AG08395 (cell line): Measurements from ENCODE around the gene PRICKLE4.

Source experiments
- DNase-seq: peaks from one replicate; pipeline ENCODE4 v3.0.0; 2012; ENCODE audit warnings: mixed read lengths, low spot score

The PRICKLE4 gene, protein sequence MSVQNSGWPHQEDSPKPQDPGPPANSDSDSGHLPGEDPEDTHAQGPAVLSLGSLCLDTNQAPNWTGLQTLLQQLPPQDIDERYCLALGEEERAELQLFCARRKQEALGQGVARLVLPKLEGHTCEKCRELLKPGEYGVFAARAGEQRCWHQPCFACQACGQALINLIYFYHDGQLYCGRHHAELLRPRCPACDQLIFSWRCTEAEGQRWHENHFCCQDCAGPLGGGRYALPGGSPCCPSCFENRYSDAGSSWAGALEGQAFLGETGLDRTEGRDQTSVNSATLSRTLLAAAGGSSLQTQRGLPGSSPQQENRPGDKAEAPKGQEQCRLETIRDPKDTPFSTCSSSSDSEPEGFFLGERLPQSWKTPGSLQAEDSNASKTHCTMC

DNA sequence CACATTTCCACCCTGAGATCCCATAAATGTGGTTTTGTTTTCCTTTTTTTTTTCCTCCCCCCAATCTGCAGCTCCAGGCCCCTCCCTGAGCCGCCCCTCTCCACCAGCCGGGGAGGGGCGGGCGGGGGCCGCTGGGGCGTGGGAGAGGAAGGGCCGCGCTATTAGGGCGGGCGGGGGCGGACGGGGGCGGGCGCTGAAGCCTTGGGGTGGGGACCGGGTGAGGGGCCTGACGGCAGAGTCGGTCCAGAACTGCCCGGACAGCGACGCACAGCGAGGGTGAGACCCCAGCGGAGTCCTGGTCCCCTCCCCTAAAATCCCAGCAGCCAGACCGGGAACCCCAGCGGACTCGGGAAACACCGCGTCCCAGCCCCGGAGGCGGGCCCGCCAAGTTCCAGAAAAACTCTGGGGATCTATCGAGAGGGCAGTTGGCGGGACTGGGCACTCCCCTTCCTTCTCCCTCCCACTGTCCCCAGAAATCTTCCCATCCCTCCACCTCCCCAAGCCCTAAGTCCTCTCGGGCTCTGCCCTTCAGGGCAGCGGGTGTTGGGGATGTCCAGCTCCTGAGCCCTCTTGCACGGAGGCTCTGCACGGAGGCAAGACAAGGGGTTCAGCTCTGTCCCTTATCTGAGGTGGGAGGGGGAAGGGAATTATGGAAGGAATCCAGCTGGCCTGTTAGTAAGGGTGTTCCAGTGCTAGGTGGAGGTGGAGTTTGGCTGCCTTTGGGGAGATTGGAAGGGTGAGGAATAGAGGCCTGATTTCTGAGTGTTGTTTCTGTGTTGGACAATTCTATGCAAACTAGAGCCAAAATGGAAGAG, at the start of gene PRICKLE4:
Gene PRICKLE4 (plus strand): TSS at position 232 of the 815 bp plus-strand sequence. CDS start 2,692 bp downstream, outside the sequence.
- peak; percentile 20 for DNase-seq

GRCh38 chr6:41731561-41732086, 49.0 kb upstream of the PRICKLE4 start:
- DNase-seq = no peak

GRCh38 chr6:41732149-41732548, 48.4 kb upstream of the PRICKLE4 start:
- no peak for DNase-seq

DNA sequence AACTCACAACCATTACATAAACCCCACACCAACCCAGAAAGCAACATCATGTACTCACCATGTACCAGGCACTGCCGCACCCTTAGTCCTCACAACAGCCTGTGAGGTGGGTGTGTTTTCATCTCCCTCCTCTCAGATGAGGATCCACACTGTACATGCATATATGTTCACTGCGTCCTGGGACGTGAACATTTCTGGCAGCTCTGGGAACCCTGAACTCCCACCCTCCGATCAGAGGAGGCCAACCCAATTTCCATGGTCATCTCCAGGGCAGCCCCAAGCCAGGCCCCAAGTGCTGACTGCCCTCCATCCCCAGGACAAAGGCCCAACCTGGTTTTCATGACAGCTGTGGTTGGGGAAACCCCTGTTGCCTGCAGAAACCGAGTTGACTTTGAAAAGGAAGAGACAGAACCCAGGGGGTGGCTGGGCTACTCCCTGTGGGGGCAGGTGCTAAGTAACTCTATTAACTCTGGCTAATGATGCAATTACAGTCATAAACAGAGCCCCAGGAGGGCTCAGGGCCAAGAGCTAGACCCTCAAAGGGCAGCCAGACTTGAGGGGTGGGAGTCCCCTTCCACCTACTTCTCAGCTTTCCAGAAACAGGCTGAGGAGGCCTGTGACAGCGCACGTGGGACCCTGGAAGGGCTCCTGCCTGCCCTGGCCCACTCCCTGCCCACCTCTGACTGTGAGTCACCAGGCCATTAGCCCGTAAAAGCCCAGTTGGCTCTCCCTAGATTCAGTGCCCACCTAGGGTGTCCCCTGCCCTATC, 47.8 kb upstream of the PRICKLE4 start:
- no peak for DNase-seq

- DNase-seq = no peak
Measured at GRCh38 chr6:41733360-41733706, 47.2 kb upstream of the PRICKLE4 start.

DNA sequence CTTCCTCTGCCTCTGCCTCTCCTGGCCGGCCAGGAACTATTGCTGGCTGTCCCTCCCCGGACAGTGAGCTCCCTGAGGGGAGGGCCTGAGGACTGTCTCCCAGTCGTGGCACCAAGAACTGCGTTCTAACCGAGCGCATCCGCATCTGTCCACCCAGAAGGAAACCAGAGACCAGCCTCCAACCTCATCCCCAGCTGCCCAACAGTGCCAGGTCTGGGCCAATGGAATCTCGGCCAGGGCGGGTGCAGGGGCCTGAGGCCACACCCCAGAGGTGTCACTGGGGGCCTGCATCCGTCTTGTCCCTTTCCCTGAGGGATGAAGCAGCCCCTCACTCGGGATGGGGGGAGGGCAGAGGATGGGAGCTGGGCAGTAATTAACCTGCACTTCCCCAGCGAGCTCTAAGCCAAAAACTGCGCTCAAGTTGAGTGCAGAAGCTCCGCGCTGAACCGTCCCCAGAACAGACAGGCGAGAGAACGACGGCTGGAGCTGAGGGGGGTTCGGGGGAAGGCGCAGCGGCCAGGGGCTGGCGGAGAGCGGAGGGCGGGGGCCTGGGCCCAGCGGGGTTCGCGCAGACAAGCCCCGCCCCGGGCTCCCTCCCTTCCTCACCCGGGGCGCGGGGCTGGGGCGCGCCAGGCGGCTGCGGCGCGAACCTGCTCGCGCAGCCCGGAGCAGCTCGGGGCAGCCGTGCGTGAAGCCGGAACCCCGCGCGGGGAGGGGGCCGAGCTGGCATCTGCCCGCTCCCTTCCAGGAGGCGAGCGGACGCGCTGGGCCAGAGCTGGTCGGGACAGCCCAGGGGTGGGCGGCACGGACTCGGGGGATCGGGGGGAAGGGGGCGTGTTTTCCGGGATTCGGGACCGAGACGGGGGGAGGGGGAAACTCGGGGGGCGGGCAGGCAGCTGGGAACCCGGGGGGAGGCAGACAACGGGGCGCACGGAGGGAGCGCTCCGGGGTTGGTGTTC, 46.6 kb upstream of the PRICKLE4 start:
- DNase-seq = peak; percentile 81

DNA sequence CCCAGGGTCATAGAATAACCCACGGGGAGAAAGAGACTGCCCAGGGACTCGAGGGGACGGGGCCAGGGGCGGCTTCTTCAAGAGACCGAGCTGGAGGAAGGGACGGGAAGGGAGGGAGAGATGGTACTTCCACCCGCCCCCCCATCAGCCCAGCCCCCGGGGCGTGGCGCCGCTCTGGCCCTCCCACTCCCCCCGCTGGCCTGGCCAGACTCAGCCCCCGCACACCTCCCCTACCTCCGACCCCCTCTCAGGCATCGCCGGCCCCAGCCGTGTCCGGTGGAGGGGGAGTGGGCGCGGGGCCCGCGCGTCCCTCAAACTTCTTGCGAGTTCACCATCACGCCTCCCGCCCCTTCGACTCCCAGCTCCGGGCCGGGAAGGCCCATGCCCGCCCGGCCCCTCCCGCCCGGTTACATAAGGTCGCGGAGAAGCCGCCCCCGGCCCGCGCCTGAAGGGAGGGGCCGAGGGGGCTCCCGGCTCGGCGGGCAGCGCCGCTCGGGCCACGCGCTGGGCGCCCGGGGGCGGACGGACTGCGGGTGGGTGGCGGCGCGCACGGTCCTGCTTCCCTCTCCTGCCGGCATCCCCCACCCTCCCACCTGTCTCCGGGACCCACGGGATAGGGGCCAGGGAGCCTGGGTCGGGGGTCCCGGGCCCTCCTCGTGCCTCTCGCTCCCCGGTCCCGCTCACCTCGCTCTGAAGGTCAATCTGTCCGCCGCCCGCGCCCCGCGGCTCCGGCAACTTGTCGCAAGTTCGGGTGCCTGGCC, 45.7 kb upstream of the PRICKLE4 start:
- DNase-seq = peak; percentile 83

DNA sequence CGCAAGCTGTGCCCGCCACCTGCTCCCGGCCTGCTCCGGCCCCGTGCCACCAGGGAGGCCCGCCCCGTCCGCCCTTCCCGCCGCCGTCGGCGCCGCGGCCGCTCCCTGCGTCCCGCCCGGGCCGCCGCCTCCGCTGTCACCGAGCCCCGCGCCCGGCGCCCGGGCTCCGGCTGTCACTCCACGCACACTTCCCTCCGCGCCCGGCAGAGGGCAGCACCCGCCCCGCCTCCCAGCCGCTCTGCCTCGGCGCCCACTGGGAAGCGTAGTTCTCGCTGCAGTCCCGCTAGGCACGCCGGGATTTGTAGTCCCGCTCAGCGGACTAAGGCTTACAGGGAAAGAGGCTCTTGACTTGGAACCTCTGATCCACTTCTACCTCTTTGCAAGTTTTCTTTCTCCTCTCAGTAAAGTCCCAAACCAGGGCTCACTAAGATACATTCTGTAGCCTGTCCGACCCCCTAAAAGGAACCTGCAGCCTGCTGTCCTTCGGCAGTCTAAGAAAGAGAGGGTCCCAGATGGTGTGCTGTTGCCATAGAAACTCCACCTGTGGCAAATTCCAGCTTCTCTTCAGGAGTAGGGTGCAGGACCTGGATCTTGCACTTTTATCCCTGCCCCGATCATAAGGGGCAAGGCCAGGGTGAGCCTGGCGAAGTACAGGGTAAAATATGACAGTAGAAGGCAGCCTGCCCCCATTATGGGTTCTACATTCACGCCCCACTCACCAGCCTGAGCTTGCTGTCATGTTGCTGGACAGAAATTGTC, 45.0 kb upstream of the PRICKLE4 start, which contains the start of gene TFEB:
Gene TFEB (minus strand): TSS at position 182 of the 759 bp plus-strand sequence. CDS start 44,395 bp downstream, outside the sequence.
- peak; percentile 97 for DNase-seq

GRCh38 chr6:41736186-41736733, 44.3 kb upstream of the PRICKLE4 start:
- DNase-seq = no peak

- no peak for DNase-seq
Measured at GRCh38 chr6:41736800-41737555, 43.6 kb upstream of the PRICKLE4 start.

GRCh38 chr6:41737591-41738130, 42.9 kb upstream of the PRICKLE4 start:
- no peak for DNase-seq

- no peak for DNase-seq
Measured at GRCh38 chr6:41739041-41739440, 41.5 kb upstream of the PRICKLE4 start.

- DNase-seq = no peak
Measured at GRCh38 chr6:41740366-41741162, 40.0 kb upstream of the PRICKLE4 start.

DNA sequence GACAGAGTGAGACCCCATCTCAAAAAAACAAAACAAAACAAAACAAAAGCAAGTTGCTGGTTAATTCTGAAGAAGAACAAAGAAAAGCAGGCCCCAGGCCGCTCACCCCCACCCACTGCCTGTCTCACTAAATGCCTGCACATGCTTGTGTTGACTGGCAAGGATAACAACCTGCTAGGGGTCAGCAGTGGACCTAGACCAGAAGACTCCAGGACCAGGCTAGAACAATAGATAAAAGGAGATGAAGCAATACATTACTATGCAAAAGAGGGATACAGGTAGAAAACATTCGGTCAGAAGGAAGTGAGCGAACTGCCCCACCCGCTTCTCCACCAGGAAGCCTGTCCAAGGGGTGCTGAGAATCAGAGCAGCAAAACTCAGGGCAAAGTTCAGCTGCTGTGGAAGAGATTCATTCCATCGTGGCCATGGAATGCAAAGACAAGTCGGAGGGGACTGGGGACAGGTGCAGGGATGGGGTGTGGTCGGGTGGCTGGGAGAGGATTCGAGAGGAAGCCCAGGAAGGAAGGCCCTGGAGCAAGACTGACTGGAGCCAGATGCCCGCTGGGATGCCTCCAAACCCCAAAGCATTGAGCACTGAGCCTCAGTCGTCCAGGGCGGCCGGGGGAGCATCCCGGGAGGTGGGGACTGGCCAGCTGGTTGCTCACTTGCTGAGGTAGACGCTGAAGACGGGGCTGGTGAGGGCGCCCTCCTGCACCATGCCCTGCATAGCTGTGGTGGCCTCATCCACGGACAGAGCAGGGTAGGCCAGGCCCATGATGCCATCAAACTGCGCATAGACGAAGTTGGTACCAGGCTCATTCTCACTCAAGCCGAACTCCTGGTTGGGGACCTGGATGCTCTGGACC, 38.7 kb upstream of the PRICKLE4 start:
- no peak for DNase-seq

DNA sequence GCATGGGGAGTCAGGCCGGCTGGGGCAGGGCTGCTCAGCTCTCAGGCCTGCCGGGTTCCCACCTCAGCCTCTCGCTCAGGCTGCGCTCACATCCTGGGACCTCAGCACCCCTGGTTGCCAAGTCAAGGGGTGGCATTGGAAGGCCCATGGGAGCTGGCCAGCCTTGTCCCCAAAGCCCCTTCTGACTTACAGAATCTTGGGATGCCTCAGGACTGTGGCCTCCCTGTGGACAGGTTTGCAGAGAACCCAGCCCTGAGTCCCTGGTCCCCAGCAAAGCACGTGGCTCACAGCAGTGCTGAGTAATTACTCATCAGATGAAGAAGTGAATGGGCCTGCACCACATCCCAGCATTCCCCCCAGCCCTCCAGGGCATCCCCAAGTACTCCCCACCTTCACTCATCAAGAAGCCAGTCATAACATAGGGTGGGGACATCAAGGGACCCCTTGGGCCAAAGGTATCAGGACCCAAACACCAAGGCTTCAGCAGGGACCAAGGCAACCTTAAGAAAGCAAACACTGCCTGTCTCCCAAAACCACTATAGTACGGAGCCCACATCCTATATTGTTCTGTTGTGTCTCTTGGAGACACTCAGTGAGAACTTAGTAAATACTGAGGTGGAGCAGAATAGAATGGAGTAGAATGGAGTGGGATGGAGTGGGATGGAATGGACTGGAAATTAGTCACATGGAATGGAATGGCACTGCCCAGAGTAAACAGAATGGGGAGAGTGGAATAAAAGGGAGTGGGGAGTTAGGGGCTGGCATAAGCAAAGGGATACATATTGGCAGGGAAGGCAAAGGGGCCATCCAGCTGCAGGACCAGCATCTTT, 37.0 kb upstream of the PRICKLE4 start:
- DNase-seq = no peak
